GM10847 (cell line): ENCODE results near the gene RPL22.

ENCODE experiments used
- POLR2A ChIP-seq: IDR thresholded peaks from 2 replicates; pipeline ENCODE4 v1.6.1; 2011; ENCODE audit not compliant: insufficient read length; ENCODE audit errors: extremely low read depth

The RPL22 gene

GRCh38 chr1:6210591-6211355, 11.4 kb upstream of the RPL22 start:
- TF ChIP-seq POLR2A = no peak

GRCh38 chr1:6209661-6210580, 10.5 kb upstream of the RPL22 start:
- no peak for TF ChIP-seq POLR2A

- no peak for TF ChIP-seq POLR2A
Observed at GRCh38 chr1:6208723-6209660, 9.6 kb upstream of the RPL22 start.

- no peak for TF ChIP-seq POLR2A
Observed at GRCh38 chr1:6207921-6208320, 8.5 kb upstream of the RPL22 start.

GRCh38 chr1:6207075-6207885, 7.9 kb upstream of the RPL22 start:
- TF ChIP-seq POLR2A = no peak

GRCh38 chr1:6206520-6206855, 7.1 kb upstream of the RPL22 start:
- no peak for TF ChIP-seq POLR2A

- TF ChIP-seq POLR2A = no peak
Observed at GRCh38 chr1:6205849-6206519, 6.6 kb upstream of the RPL22 start, which contains the start of gene RNF207. RNF207 (plus strand) TSS chr1:6206119; CDS start chr1:6206536, 417 bp downstream.

GRCh38 chr1:6202256-6202655, 2.9 kb upstream of the RPL22 start:
- no peak for TF ChIP-seq POLR2A

- no peak for TF ChIP-seq POLR2A
Observed at GRCh38 chr1:6200188-6200809, 904 bp upstream of the RPL22 start.

GRCh38 chr1:6198646-6199297, 623 bp downstream of the RPL22 start:
- TF ChIP-seq POLR2A = no peak

GRCh38 chr1:6197746-6198427, 1.5 kb downstream of the RPL22 start:
- TF ChIP-seq POLR2A = no peak

- TF ChIP-seq POLR2A = no peak
Observed at GRCh38 chr1:6191968-6192367, 7.4 kb downstream of the RPL22 start.
